GM12872 (cell line): ENCODE data around the gene FSHR.

Experiments
- CTCF ChIP-seq: IDR thresholded peaks from 3 replicates; pipeline ENCODE4 v1.5.1; 2011; ENCODE audit warnings: low read depth, mild to moderate bottlenecking, low read length, moderate library complexity; ENCODE audit not compliant: insufficient read depth

The FSHR gene

GRCh38 chr2:48984922-48985321, 169.4 kb downstream of the FSHR start:
- TF ChIP-seq CTCF = no peak

- TF ChIP-seq CTCF = no peak
Measured at GRCh38 chr2:48983551-48983950, 170.8 kb downstream of the FSHR start.

GRCh38 chr2:48982887-48983435, 171.4 kb downstream of the FSHR start:
- no peak for TF ChIP-seq CTCF

- TF ChIP-seq CTCF = no peak
Measured at GRCh38 chr2:48980846-48981245, 173.5 kb downstream of the FSHR start.

GRCh38 chr2:48979691-48980090, 174.6 kb downstream of the FSHR start:
- no peak for TF ChIP-seq CTCF

GRCh38 chr2:48978131-48978530, 176.2 kb downstream of the FSHR start:
- TF ChIP-seq CTCF = no peak

GRCh38 chr2:48971801-48972200, 182.5 kb downstream of the FSHR start:
- TF ChIP-seq CTCF = no peak

- TF ChIP-seq CTCF = no peak
Measured at GRCh38 chr2:48968011-48968410, 186.3 kb downstream of the FSHR start.
